ENCODE data around the gene IFI27L1. TPM values are rescaled to one million over a fixed set of nuclear protein-coding genes. Genes with fewer than 3 reads are reported as not detected.
A peak's percentile ranks its signal among the peaks of the same experiment; 100 is the strongest.

IFI27L1 gene
- total RNA-seq, 1 donor from 2014 or later: 19.6 TPM

DNA sequence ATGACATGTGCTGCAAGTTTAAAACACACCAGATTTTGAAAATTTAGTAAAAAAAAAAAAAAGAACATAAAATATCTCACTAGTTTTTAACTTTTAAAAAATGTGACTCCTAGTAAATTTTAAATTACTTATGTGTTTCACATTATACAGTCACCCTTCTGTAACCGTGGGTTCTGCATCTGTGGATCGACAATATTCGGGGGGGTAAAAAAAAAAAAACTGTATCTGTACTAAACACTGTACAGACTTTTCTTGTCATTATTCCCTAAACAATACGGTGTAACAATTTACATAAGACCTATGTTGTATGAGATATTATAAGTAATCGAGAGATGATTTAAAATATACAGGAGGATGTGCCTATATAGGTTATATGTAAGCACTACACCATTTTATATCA, 3.3 kb upstream of the IFI27L1 start:
- DNase-seq (ENCODE audit: low spot score): no peak

DNA sequence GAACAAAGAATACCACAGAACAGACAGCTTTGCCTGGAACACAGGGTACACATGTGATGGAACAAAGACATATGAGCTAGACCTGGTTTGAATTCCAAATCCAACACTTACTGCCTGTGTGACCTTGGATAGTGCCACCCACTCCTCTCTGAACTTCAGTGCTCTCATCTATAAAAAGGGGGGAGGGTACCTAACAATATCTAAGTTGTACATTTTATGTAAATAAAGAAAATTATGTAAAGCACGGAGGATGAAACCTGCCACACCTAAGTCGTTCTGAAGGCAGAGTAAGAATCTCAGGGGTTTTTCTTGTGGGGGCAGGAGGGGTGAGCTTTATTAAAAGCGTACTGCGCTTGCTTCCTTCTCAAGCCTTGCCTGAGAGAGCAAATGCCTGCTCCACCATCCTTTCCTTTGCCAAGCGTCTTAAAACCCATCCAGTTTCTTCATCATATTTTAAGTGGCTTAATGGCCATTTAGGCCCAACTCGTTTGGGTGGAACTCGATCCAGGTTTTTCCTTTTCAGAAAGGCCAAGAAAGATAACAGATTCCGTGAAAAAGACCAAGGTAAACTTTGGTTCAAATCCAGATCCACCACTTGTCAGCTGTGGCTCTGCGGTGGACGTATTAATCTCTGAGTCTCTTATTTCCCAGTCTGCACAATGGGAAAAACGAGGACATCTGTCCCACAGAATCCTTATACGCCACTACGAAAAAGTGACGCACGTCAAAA, 1.1 kb upstream of the IFI27L1 start:
- DNase-seq (ENCODE audit: low spot score): no peak

DNA sequence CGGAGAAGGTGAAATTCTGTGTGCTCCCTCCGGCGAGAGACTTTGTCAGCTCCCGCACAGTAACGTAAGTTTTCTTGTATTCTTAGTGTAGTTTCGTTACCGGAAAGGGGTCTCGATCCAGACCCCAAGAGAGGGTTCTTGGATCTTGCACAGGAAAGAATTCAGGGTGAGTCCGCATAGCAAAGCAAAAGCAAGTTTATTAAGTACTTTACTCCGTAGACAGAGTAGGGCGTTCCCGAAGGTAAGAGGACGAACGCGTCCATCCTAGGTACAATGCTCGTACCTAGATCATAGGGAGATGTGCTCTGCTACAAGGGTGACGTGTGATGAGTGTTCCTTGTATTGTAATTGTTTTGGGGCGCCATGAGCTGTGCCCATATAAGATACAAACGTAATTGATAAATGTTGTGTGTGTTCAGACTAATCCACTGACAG, 293 bp downstream of the IFI27L1 start:
- no peak for DNase-seq (ENCODE audit: low spot score)

DNA sequence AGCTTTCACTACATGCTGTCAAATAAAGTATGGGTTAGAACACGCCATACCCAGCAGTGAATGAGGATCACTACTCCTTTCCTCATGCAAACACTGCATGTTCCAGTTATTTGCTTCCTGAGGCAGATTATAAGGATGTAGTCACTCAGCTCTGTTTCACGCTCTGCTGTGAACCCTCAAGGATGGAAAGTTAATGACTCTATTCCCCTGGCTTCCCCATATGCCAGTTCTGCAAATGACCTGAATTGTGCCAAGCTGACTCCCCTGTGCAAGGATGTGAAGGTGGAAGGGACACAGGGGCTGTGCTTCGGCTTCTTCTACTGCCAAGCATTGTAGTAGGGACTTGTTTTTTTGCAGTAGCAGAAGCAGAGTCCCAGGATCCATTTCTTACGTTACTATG, 6.8 kb downstream of the IFI27L1 start:
- no peak for DNase-seq (ENCODE audit: low spot score)

DNA sequence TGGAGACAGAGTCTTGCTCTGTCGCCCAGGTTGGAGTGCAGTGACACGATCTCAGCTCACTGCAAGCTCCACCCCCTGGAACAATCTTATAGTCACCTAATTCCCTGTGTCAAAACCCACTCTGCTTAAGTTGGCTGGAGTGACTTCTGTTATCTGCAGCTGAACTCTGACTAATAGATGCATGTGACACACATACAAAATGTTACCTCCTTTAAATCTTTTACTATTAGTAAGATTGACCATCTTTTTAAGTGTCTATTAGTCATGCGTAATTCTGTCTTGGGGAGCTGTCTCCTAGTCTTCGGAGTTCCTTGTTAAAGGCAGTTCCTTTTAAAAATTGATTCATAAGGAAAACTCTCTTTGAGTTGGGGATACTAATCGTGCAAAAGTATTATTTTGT, 7.4 kb downstream of the IFI27L1 start:
- DNase-seq (ENCODE audit: low spot score): no peak

DNA sequence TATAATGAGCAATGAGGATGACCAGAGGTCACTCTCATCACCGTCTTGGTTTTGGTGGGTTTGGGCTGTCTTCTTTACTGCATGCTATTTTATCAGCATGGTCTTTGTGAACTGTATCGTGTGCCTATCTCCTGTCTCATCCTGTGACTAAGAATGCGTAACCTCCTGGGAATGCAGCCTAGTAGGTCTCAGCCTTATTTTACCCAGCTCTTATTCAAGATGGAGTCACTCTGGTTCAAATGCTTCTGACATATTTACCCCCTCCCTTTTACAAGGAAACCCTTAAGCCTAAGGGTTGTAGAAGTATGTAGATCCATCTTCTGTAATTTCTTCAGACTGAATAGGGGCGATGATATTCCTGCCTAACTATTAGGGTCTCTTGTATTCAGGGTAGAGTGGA, 8.4 kb downstream of the IFI27L1 start:
- no peak for DNase-seq (ENCODE audit: low spot score)

DNA sequence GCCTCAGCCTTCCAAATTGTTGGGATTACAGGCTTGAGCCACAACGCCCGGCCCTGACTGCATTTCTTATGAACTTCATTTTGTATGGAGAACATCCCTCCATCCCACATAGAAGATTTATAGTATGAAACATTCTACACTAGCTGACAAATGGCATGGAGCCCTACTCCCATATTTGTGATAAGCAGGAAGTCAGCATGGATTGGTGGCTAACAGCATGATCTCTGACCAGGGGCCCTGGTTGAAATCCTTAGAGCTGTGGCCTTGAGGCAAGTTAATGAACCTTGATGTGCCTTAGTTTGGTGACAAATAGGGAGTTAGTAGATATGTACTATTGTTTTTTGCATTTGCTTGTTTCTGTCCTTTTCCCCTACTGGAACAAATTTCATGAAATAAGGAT, 12.3 kb downstream of the IFI27L1 start:
- no peak for DNase-seq (ENCODE audit: low spot score)

DNA sequence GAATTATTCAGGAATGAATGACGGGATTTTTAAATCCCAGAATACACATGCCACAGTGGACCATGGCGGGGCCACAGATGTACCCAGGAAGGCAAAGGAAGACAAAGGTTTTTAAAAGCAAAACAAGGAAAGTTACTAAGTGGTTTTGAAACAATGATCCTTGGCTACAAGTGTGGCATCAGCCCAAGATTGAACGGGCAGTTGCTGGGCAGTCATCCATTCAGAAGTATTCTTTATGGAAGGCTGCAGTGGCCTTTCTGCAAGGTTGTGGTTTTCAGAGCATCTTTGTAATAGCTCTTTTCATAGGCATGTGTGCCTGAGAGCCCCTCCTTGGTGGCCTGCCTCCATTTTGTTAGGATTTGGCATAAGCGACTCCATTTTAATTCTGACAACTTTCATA, 16.0 kb downstream of the IFI27L1 start:
- no peak for DNase-seq (ENCODE audit: low spot score)

DNA sequence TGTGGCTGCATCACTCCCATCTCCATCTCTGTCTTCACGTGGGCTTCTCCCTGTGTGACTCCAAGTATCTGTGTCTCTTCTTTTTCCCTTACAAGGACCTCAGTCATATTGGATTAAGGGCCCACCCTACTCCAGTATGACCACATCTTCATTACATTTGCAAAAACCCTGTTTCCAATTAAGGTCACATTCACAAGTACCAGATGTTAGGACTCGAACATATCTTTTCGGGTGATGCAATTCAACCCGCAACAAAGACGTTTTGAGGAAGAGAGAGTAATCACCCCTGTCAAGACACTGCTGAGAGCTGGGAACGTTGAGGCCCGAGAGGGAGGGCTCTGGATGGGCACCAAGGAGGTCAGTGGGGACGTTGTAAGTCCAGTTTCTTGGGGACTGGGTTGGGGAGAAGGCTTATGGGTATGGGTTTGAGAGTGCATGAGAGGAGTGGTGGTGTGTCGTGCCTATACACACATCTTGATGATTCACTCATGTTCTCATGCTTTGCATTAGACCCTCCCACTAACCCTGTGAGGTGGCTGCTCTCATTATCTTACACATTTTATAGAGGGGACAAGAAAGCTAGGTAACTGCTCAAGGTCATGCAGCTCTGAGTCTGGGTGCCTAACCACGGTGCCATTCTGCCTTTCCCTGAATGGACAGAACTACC, 17.3 kb downstream of the IFI27L1 start:
- DNase-seq (ENCODE audit: low spot score): no peak

DNA sequence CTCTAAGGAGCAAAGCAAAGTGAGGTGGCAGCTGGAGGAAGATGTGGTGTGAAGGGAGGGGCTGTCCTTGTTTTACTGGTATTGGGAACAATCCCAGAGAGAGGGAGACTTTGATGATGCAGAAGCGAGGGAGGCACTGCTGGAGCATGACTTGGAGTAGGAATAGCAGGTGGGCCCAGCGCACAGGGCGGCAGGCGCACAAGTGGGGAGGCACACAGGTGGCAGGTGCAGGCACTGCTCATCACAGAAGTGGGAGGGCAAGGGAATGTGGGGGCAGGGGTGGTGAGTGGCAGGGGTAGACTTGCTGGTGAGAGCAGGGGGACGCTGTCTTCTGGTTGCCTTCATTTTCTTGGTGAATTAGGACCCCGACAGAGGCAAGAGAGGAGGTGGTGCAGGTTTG, 17.9 kb downstream of the IFI27L1 start:
- DNase-seq (ENCODE audit: low spot score): no peak

DNA sequence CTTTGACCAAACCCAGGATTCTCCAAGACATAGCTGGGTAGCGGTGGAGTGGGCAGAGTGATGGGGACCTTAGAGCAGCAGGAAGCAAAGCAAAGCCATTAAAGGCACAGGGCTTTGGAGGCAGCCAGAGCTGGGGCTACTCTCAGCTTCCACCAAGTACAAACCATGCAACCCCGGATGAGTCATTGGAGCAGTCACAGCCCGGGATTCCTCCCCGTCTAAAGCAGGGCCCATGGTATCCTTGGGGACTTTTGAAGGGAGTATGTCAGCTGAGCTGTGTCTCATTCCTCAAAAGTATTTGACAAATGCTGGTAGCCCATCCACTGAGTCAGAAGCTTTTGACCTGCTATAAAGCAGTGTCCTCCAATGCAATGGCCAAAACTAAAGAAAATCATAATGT, 19.7 kb downstream of the IFI27L1 start:
- DNase-seq (ENCODE audit: low spot score): no peak

DNA sequence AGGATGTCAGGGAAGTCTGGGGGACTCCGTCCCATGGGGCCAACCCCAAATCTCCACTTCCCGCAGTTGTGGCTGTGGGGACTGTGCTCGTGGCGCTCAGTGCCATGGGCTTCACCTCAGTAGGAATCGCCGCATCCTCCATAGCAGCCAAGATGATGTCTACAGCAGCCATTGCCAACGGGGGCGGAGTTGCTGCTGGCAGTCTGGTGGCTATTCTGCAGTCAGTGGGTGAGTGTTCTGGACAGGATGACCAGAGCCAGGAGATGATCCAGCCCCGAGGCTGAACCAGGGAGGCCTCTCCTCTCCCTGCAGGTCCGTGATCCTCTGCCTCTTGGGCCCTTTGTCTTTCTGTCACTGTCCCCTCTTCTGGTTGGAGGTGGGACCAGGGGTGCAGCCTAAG, 20.6 kb downstream of the IFI27L1 start:
- no peak for DNase-seq (ENCODE audit: low spot score)

DNA sequence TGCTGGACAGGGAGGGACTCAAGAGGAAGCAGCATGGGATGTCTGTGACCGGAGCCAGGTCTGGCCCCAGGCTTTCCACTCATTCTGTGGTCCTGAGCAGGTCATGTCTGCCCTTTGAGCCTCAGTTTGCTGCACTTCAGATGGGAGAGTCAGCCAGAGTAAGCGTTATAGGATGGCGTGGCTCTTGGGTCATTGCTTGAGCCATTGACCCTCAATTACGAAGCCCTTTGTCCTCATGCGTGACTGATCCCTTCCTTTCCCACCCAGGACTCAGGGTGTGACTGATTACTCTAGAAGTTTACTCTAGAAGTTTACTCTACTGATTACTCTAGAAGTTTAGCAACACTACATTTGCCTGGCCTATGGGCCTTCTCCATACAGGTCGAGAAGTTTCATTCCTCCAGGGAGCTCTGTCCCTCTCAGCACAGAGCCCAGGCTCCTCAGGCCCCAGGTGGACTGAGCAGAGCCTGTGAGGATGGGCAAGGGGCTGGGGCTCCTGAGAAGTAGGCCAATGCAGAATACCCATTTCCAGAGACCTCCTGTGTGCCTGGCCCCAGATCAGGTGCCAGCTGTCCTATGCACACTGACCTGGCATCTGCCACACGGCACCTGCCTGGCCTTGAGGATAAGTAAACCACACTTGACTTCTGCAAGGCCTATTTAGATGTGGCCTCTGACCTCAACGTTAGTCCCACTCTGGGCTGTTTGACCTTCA, 21.8 kb downstream of the IFI27L1 start:
- DNase-seq (ENCODE audit: low spot score): no peak

DNA sequence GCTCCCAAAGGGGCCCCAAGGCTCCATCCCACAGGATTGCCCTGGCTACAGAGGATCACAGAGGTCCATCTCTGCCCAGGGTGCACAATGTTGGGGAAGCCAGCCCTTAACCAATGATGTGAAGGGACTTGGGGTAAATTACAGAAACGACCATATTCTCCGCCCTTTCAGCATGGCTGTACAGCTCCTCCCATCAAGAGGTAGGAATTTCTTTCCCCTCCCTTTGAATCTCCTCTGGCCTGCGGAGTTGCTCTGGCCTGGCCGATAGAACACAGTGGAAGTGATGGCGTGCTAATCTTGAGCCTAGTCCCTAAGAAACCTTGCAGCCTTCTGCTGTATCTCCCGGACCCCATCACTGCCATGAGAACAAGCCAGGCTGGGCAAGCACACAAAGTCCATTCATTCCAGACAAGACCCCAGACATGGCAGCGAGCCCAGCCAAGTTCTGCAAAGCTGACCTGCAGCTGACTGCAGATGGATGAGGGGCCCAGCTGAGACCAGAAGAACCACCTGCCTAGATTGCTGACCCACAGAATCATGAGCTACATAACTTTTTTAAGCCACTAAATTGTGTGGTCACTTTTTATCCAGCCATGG, 22.5 kb downstream of the IFI27L1 start:
- no peak for DNase-seq (ENCODE audit: low spot score)

DNA sequence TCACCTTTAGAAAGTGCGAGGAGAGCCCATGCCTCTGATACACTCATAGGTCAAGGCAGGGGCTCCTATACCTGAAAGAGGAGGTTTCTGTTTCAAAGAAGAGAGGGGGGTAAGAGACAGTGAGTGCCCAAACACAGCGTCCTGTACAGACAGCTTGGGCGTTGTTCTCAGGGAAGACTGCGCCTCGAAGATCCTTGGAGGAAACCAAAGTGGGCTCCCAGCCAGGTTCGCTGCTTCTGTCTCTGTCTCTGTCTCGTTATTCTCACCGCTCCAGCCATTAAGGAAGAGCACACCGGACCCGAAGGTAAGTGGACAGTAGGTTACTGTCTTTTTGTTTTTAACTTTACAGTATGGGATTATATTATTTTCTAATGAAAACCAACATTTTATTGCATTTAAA, 23.6 kb downstream of the IFI27L1 start:
- no peak for DNase-seq (ENCODE audit: low spot score)

DNA sequence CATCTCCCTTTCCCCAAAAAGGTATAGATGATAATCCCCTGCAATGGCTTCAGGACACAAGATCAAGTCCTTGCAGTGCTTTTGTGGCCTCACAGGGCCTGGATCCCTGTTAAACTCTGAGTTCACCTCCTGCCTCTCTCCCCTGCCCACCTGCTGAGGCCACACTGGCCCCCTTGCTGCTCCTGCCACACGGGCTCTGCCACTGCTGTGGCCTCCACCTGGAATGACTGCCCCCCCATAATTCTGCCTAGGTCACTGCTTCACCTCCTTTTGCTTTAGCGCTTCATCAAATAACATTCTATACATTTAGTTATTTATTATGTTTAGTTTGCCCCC, 28.8 kb downstream of the IFI27L1 start:
- DNase-seq (ENCODE audit: low spot score): peak; percentile 22

DNA sequence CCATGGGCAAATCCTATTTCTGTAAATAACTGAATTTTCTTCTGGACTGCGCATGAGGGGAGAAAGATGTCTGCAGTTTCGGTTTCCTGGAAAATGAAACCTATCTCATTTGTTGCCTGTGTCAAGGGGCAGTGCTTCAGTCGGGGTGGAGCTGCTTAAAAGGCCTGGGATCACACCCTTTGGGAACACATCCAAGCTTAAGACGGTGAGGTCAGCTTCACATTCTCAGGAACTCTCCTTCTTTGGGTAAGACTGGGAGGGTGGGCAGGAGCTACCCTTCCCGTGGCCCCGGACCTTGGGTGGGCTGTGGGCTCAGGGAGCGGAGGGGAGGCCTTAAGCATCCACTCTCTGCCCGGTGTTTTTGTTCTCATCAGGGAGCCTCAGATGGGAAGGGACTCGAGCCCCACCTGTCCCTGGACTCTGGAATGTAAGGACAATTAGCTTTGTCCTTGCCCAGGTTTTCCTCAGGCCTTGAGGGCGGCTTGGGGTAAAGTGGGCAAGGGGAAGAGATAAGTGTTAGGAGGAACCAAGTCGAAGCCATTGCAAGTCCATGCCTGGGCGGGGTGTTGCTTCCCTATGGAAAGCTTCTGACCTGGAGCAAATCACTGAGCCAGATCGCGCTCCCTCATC, 29.6 kb downstream of the IFI27L1 start, which contains the start of gene IFI27:
IFI27 (plus strand) TSS at position 185 of the 630 bp plus-strand sequence.
- peak; percentile 84 for DNase-seq (ENCODE audit: low spot score)

DNA sequence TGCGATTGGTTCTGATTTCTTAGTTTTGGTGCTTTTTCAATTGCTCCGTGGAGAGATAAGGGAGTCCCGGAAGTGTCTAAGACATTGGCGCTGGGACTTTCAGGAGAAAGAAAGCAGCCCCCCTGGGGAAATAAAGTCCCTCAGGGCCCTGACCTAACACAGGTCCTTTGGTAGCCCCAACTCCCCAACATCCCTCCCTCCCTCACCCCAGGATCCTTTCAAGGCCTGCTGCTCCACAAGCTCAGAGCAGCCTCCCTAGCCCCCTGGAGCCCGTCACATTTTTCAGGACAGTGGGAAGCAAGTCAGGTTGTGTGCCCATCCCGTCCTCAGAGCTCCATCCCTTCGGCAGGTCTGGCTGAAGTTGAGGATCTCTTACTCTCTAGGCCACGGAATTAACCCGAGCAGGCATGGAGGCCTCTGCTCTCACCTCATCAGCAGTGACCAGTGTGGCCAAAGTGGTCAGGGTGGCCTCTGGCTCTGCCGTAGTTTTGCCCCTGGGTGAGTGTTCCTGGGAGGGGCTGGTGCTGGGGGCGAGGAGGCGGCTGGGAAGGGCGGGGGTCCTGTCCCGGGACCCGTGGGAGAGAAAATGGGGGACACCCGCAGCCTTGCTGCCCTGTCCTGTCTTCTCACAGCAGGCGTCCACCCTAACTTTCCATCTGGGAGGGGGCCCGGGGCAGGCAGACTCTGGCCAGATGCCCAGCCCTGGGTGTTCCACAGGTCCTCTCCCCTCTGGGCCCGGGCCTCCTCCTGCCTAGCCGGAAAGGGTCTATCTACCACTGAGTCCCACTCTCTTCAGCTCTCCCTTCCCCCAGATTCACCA, 30.4 kb downstream of the IFI27L1 start:
- DNase-seq (ENCODE audit: low spot score): peak; percentile 78

DNA sequence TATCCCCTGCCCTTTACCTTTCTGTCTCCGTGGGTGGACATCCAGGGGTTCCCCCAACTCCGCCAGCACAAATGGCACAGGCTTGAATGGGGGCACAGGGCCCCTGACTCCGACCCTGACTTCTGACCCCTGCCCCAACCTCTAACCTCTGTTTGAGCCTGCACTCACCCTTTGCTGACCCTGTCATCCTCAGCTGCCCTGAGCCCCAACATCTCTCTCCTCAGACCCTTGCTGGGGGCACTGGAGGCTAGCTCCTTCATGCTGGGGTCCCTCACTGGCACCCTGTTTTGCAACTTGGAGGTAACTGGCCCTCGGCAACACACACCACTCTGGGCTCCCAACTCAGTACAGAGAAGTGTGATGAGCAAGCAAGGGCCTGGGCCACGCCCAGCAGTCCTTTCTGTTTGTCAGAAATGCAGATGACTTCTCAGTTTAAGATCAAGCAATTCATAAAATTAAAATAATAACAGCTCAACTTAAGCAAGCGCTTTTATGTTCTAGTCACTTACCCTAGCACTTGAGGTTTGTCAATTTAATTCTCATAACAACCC, 31.5 kb downstream of the IFI27L1 start:
- DNase-seq (ENCODE audit: low spot score): peak; percentile 76

DNA sequence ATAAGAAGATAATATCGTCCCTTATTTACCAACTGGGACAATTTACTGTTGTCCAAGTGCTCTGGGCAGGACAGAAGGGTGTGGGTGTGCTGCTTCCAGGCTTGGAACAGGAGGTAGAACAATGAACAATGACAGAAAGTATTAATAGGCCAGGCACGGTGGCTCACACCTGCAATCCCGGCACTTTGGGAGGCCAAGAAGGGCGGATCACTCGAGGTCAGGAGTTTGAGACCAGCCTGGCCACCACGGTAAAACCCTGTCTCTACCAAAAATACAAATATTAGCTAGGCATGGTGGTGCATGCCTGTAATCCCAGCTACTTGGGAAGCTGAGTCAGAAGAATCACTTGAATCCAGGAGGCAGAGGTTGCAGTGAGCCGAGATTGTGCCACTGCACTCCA, 32.0 kb downstream of the IFI27L1 start:
- DNase-seq (ENCODE audit: low spot score): peak; percentile 51

Data from mesenteric fat pad (tissue), 1 donor.